ENCODE measurements around the gene AMY2A. TPM values are rescaled to one million over a fixed set of nuclear protein-coding genes. Genes with fewer than 3 reads are reported as not detected.
"Not testable (repeated sequence)": the region's sequence is repeated elsewhere in the genome, so short reads cannot be mapped to it uniquely, and the experiment has no call there.

AMY2A gene
- polyA plus RNA-seq, 1 donor from 2014 or later: not detected

DNA sequence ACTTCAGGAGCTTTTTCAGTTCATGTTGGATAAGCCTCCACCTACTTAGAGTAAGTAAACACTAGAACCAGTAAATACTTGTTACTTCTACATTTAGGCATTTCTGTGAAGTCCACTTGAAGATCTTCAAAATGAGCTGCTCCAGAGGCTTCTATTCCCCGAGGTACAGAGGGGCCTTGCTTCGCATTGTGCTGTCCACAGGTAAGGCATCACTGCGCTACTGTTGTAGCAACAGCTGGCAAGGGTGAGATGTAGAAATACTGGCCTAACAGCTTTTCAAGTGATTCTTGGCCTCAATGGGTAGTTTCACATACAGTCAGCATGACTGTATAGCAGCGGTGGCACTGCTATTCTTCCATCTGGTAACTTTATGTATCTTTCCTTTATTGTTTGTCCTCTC lies 33.7 kb downstream of the AMY2A start:
- not testable (repeated sequence) for H4K20me1 ChIP-seq (ENCODE audit: insufficient read depth); H3K36me3 ChIP-seq (ENCODE audit: insufficient read depth, low read length); H3K27me3 ChIP-seq (ENCODE audit: insufficient read depth, low read depth, low read length); H3K9ac ChIP-seq (ENCODE audit: low read length); H3K79me2 ChIP-seq (replicated peaks; ENCODE audit: insufficient read depth, low read length); H3K4me3 ChIP-seq (ENCODE audit: low read length); H2AFZ ChIP-seq (ENCODE audit: low read depth, low read length); H3K4me2 ChIP-seq (ENCODE audit: low read length); H3K9me3 ChIP-seq (ENCODE audit: low read length); H3F3A ChIP-seq (ENCODE audit: insufficient read depth, low read length, poor library complexity, severe bottlenecking); H3K27ac ChIP-seq (ENCODE audit: low read length); H3K9me2 ChIP-seq (ENCODE audit: insufficient read depth, low read length)

DNA sequence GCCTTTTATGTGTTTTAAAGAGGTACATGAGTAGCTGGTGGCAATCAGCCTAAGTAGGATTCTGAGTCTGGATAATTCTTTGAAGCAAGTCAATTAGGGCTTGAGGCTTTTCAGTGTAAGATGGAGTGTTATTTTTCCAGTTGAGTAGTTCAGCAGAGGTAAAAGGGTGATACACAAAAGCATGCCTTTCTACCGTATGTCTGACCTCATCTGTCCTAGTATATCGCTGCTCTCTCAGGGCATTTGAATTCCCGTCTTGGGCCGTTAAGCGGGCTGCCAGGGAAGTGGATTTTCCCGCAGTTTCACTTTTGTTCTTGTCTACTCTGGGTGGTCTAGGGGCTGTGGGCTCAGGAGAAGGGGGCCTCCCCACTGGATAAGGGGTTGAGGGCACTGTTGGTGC lies 36.9 kb downstream of the AMY2A start:
- H3K27ac ChIP-seq (ENCODE audit: low read length); H4K20me1 ChIP-seq (ENCODE audit: insufficient read depth); H3K79me2 ChIP-seq (replicated peaks; ENCODE audit: insufficient read depth, low read length); H3K4me2 ChIP-seq (ENCODE audit: low read length); H3K27me3 ChIP-seq (ENCODE audit: insufficient read depth, low read depth, low read length); H2AFZ ChIP-seq (ENCODE audit: low read depth, low read length); H3K9me2 ChIP-seq (ENCODE audit: insufficient read depth, low read length); H3K9ac ChIP-seq (ENCODE audit: low read length); H3K4me3 ChIP-seq (ENCODE audit: low read length); H3F3A ChIP-seq (ENCODE audit: insufficient read depth, low read length, poor library complexity, severe bottlenecking); H3K9me3 ChIP-seq (ENCODE audit: low read length); H3K36me3 ChIP-seq (ENCODE audit: insufficient read depth, low read length): not testable (repeated sequence)

DNA sequence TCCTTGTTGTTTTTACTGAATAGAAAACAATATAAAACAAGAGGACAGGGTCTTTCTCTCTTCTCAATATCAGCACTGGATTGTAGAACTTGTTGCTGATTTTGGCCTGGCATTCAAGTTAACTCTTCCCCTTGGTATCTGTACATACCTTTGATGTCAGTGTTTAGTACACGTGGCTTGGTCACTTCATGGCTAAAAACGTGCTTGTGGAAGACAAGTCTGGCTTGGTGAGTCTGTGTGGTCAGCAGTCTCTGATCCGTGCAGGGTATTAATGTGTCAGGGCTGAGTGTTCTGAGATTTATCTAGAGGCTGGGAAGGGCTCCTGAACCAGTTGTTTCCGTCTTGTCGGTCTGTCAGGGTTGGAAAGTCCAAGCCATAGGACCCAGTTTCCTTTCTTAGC lies 38.2 kb downstream of the AMY2A start, which contains the start of gene AMY1A:
AMY1A (plus strand) TSS at position 301 of the 400 bp plus-strand sequence. CDS start 571 bp downstream, outside the sequence.
- not testable (repeated sequence) for H2AFZ ChIP-seq (ENCODE audit: low read depth, low read length); H4K20me1 ChIP-seq (ENCODE audit: insufficient read depth); H3K4me2 ChIP-seq (ENCODE audit: low read length); H3F3A ChIP-seq (ENCODE audit: insufficient read depth, low read length, poor library complexity, severe bottlenecking); H3K4me3 ChIP-seq (ENCODE audit: low read length); H3K27ac ChIP-seq (ENCODE audit: low read length); H3K79me2 ChIP-seq (replicated peaks; ENCODE audit: insufficient read depth, low read length); H3K9me2 ChIP-seq (ENCODE audit: insufficient read depth, low read length); H3K27me3 ChIP-seq (ENCODE audit: insufficient read depth, low read depth, low read length); H3K36me3 ChIP-seq (ENCODE audit: insufficient read depth, low read length); H3K9me3 ChIP-seq (ENCODE audit: low read length); H3K9ac ChIP-seq (ENCODE audit: low read length)

Small RNA genes within 50 kb of the gene (small RNA-seq; reads per million reads assigned to genes)
- gene AC105272.1: 0 reads per million in 3 experiments

Other genes with a start within 250 kb of the AMY2A start
- gene RNPC3, start 91.7 kb upstream of the AMY2A start, polyA plus RNA-seq: 49.8 and 61.0 TPM in 2 replicates
- gene AMY2B, start 45.8 kb upstream of the AMY2A start, polyA plus RNA-seq: 48.1 and 51.3 TPM in 2 replicates
- gene AMY1A, start 38.3 kb downstream of the AMY2A start, polyA plus RNA-seq: not detected in 2 replicates
- not detected in 2 replicates for gene AMY1B, start 78.8 kb downstream of the AMY2A start, polyA plus RNA-seq
- gene AMY1C, start 132.5 kb downstream of the AMY2A start, polyA plus RNA-seq: not detected in 2 replicates

Data from neural cell (in vitro differentiated cells).